H1 (cell line): ENCODE data around the gene CEMP1. TPM values are rescaled to one million over a fixed set of nuclear protein-coding genes. Genes with fewer than 3 reads are reported as not detected.

Experiments used
- CTCF ChIA-PET: fragments of 300-600 bp; sonication (Branson Sonifier 250); formaldehyde crosslinking; loops from one replicate; lab custom pipeline; 2021; ENCODE audit not compliant: partially characterized antibody; lab: Charles Lee
- POLR2A ChIA-PET: fragments of 300-600 bp; sonication (Branson Sonifier 250); formaldehyde crosslinking; loops from one replicate; lab custom pipeline; 2021; ENCODE audit warnings: inconsistent platforms; ENCODE audit not compliant: partially characterized antibody; lab: Charles Lee
- DNase-seq, 2 experiments: peaks; one replicate each; pipeline versions ENCODE4 v3.0.0 to v3.0.0-alpha.2; 2010 to 2022; ENCODE audit warnings: low spot score in 2 of 2, low read depth in 1 of 2, mixed read lengths in 1 of 2
- FAIRE-seq: peaks from 2 replicates; lab custom pipeline; 2011; peaks lifted over from hg19 to GRCh38; lab: Jason Lieb, UNC
- H2AFZ ChIP-seq: 2 replicates; pipeline ENCODE4 v1.8.1; 2012; ENCODE audit warnings: low read length, inconsistent platforms
- H2AK5ac ChIP-seq: 2 replicates; pipeline ENCODE4 v1.6.1; 2013; ENCODE audit warnings: low read depth, low read length
- H2BK120ac ChIP-seq: replicated peaks from 2 replicates; pipeline ENCODE3; 2013; ENCODE audit warnings: low read depth, low read length, inconsistent platforms
- H2BK12ac ChIP-seq: 2 replicates; pipeline ENCODE4 v1.6.1; 2013; ENCODE audit warnings: low read depth, low read length
- H2BK15ac ChIP-seq: 2 replicates; pipeline ENCODE4 v1.6.1; 2013; ENCODE audit warnings: low read length
- H2BK20ac ChIP-seq: 2 replicates; pipeline ENCODE4 v1.6.1; 2013; ENCODE audit warnings: low read length
- H2BK5ac ChIP-seq: 2 replicates; pipeline ENCODE4 v1.6.1; 2013; ENCODE audit warnings: low read depth, low read length
- H3K14ac ChIP-seq: 2 replicates; pipeline ENCODE4 v1.6.1; 2013; ENCODE audit warnings: inconsistent platforms; ENCODE audit not compliant: insufficient read length
- H3K18ac ChIP-seq: 2 replicates; pipeline ENCODE4 v1.6.1; 2013; ENCODE audit warnings: low read length; ENCODE audit errors: extremely low read depth
- H3K23ac ChIP-seq: 2 replicates; pipeline ENCODE4 v1.6.1; 2013; ENCODE audit warnings: inconsistent platforms; ENCODE audit not compliant: insufficient read length
- H3K23me2 ChIP-seq: 2 replicates; pipeline ENCODE4 v1.6.1; 2013; ENCODE audit warnings: low read depth, low read length
- H3K27ac ChIP-seq: 2 replicates; pipeline ENCODE4 v1.6.1; 2011; ENCODE audit warnings: low read depth, low read length, inconsistent platforms
- H3K27me3 ChIP-seq, 4 experiments: replicated peaks in 1 of 4; 1 replicate in 1 of 4; 2 replicates in 3 of 4; pipeline versions ENCODE4 v1.6.1 to v1.8.1; 2011 to 2013; ENCODE audit warnings: low read length in 3 of 4, mild to moderate bottlenecking in 3 of 4, inconsistent platforms in 2 of 4, mixed read lengths in 2 of 4, moderate library complexity in 1 of 4; ENCODE audit not compliant: control insufficient read depth in 3 of 4, insufficient read depth in 3 of 4; ENCODE audit errors: extremely low read depth in 1 of 4
- H3K36me3 ChIP-seq, 4 experiments: 2 replicates each; pipeline versions ENCODE4 v1.6.1 to v1.8.1; 2011 to 2013; ENCODE audit warnings: mild to moderate bottlenecking in 4 of 4, low read length in 3 of 4, moderate library complexity in 2 of 4, control low read depth in 1 of 4, inconsistent platforms in 1 of 4; ENCODE audit not compliant: insufficient read depth in 4 of 4, control insufficient read depth in 2 of 4
- H3K4ac ChIP-seq: replicated peaks from 2 replicates; pipeline ENCODE3; 2013; ENCODE audit warnings: low read length, low read depth, mixed read lengths, inconsistent platforms; ENCODE audit not compliant: insufficient read length
- H3K4me1 ChIP-seq, 4 experiments: replicated peaks in 1 of 4; 1 replicate in 1 of 4; 2 replicates in 3 of 4; pipeline versions ENCODE4 v1.6.1 to v1.8.1; 2011 to 2013; ENCODE audit warnings: low read length in 3 of 4, inconsistent platforms in 2 of 4, mixed read lengths in 1 of 4; ENCODE audit not compliant: insufficient read depth in 4 of 4, control insufficient read depth in 3 of 4
- H3K4me2 ChIP-seq, 2 experiments: 2 replicates each; pipeline versions ENCODE4 v1.6.1 to v1.8.1; 2011 to 2013; ENCODE audit warnings: low read depth in 2 of 2, low read length in 2 of 2, control low read depth in 1 of 2, inconsistent platforms in 1 of 2, mild to moderate bottlenecking in 1 of 2; ENCODE audit not compliant: insufficient read depth in 1 of 2
- H3K4me3 ChIP-seq, 4 experiments: fragments of 200-600, 300-600 bp in 1 of 4; sonication (generic), shearing (Covaris generic), sonication (Bioruptor Twin) in 1 of 4; 2 replicates each; pipeline versions ENCODE4 v1.5.1 to v1.8.1; 2011 to 2016; ENCODE audit warnings: low read length in 4 of 4, low read depth in 3 of 4, control low read depth in 2 of 4, inconsistent platforms in 2 of 4, mild to moderate bottlenecking in 2 of 4, mixed read lengths in 1 of 4, moderate library complexity in 1 of 4; ENCODE audit not compliant: insufficient read depth in 2 of 4; ENCODE audit errors: extremely low read depth in 1 of 4
- H3K56ac ChIP-seq: replicated peaks from 2 replicates; pipeline ENCODE3; 2013; ENCODE audit warnings: low read depth, mild to moderate bottlenecking, mixed read lengths, low read length, inconsistent platforms; ENCODE audit not compliant: insufficient read length
- H3K79me1 ChIP-seq: 2 replicates; pipeline ENCODE4 v1.6.1; 2013; ENCODE audit warnings: low read depth, low read length, control low read depth
- H3K79me2 ChIP-seq, 2 experiments: 2 replicates each; pipeline versions ENCODE4 v1.6.1 to v1.8.1; 2012 to 2013; ENCODE audit warnings: low read length in 2 of 2, mild to moderate bottlenecking in 2 of 2, inconsistent platforms in 1 of 2; ENCODE audit not compliant: insufficient read depth in 2 of 2, control insufficient read depth in 1 of 2
- H3K9ac ChIP-seq, 4 experiments: replicated peaks in 1 of 4; 1 replicate in 1 of 4; 2 replicates in 3 of 4; pipeline versions ENCODE4 v1.6.1 to v1.8.1; 2011 to 2013; ENCODE audit warnings: low read depth in 3 of 4, low read length in 3 of 4, control low read depth in 2 of 4, mild to moderate bottlenecking in 2 of 4, moderate library complexity in 2 of 4, inconsistent platforms in 1 of 4; ENCODE audit errors: extremely low read depth in 1 of 4
- H3K9me3 ChIP-seq, 2 experiments: 2 replicates each; pipeline versions ENCODE4 v1.6.1 to v1.8.1; 2012 to 2013; ENCODE audit warnings: mild to moderate bottlenecking in 2 of 2, moderate library complexity in 2 of 2, control low read depth in 1 of 2, inconsistent platforms in 1 of 2, low read depth in 1 of 2, low read length in 1 of 2, mixed read lengths in 1 of 2; ENCODE audit not compliant: insufficient read depth in 2 of 2
- H4K20me1 ChIP-seq, 2 experiments: replicated peaks in 1 of 2; 2 replicates each; pipeline versions ENCODE3 to v1.8.1; 2011 to 2013; ENCODE audit warnings: inconsistent platforms in 2 of 2, low read length in 2 of 2, mild to moderate bottlenecking in 1 of 2; ENCODE audit not compliant: insufficient read depth in 2 of 2, control insufficient read depth in 1 of 2
- H4K5ac ChIP-seq: 2 replicates; pipeline ENCODE4 v1.6.1; 2013; ENCODE audit warnings: low read length, low read depth, mixed read lengths, inconsistent platforms; ENCODE audit not compliant: insufficient read length
- H4K8ac ChIP-seq: 2 replicates; pipeline ENCODE4 v1.8.0; 2013; ENCODE audit warnings: mild to moderate bottlenecking, moderate library complexity, low read length, inconsistent platforms; ENCODE audit not compliant: insufficient read depth; ENCODE audit errors: extremely low read depth
- H4K91ac ChIP-seq: replicated peaks from 2 replicates; pipeline ENCODE3; 2013; ENCODE audit warnings: low read length, mixed read lengths, inconsistent platforms; ENCODE audit not compliant: insufficient read length
- ASH2L ChIP-seq: fragments of 200-600, 300-600 bp; sonication (generic); IDR thresholded peaks from one replicate; pipeline ENCODE4 v1.7.1; 2017; ENCODE audit warnings: low read length
- HDAC6 ChIP-seq: IDR thresholded peaks from one replicate; pipeline ENCODE4 v1.7.1; 2012; ENCODE audit warnings: low read depth, mild to moderate bottlenecking, inconsistent platforms, low read length, moderate library complexity
- TAF1 ChIP-seq: IDR thresholded peaks from 2 replicates; pipeline ENCODE4 v1.6.1; 2011; ENCODE audit warnings: mild to moderate bottlenecking, low read depth, low read length
- WGBS, 2 experiments: shearing (Covaris generic) in 1 of 2; methylation state at CpG; one replicate each; pipeline versions ENCODE4 v1.1.6 to v1.1.7; 2013 to 2015; ENCODE audit warnings: low lambda C conversion rate in 2 of 2, mixed read lengths in 2 of 2, inconsistent platforms in 1 of 2, low coverage in 1 of 2, missing lambda C conversion rate in 1 of 2; ENCODE audit not compliant: insufficient replicate concordance in 2 of 2, insufficient coverage in 1 of 2, insufficient read length in 1 of 2; ENCODE audit errors: extremely low coverage in 1 of 2, missing lambda C conversion rate in 1 of 2; 5-methylcytosine and 5-hydroxymethylcytosine counted together
- polyA plus RNA-seq, 7 experiments: library from polyadenylated mRNA; depleted of rRNA in 3 of 7; stranded (reverse) in 5 of 7; unstranded in 2 of 7; fragments of >200 nt in 5 of 7; fragments of 200-250 nt in 2 of 7; gene quantifications; 1 replicate in 5 of 7; 2 replicates in 1 of 7; 4 replicates in 1 of 7; pipeline versions ENCODE4 v1.2.1 to v1.2.3, GENCODE V29; 2011 to 2013; ENCODE audit warnings: missing spikeins in 2 of 7, mixed read lengths in 2 of 7
- total RNA-seq: library from RNA; stranded (reverse); fragmentation: NEBNext Ultra II Directional; extraction: Animal tissue kit (Norgen Biotek cat#: 25700); gene quantifications from 2 replicates; pipeline ENCODE4 v1.2.1, GENCODE V29; 2021

The CEMP1 gene
- total and polyA plus RNA-seq, 2 of the 8 experiments (the other 6 are each of a cell fraction or from before 2014, with no cell fraction given): not detected

- Histone ChIP-seq H3K4ac (no peak overlapping the region), H3K79me2 (no peaks in the 10 kb centered on the region), H3K79me1 (peaks cover 2% of the 10 kb centered on the region; the same call in 1 of the 2 replicates), H3K36me3 (no peaks in the 10 kb centered on the region), H3K18ac (no peak overlapping the region), H3K27me3 (peaks cover 0 to 3% (median 0%) of the 10 kb centered on the region in 4 experiments; a peak in 2 of 7 replicates), H2AFZ (no peak overlapping the region), H3K9ac (no peak overlapping the region), H3K4me1 (peaks cover 1 to 15% (median 13%) of the 10 kb centered on the region in 4 experiments), H4K8ac (no peak overlapping the region; the same call in 1 of the 2 replicates), H3K23me2 (no peaks in the 10 kb centered on the region; the same call in 1 of the 2 replicates), H3K56ac (no peak overlapping the region), H3K23ac (no peak overlapping the region), H3K9me3 (no peaks in the 10 kb centered on the region), H3K27ac (no peak overlapping the region), H2BK5ac (no peak overlapping the region), H3K4me3 (no peak overlapping the region), H3K14ac (no peak overlapping the region), H2BK20ac (no peak overlapping the region), H2BK120ac (no peak overlapping the region), H4K5ac (no peak overlapping the region), H4K91ac (no peak overlapping the region), H3K4me2 (no peak overlapping the region), H2AK5ac (no peak overlapping the region), H4K20me1 (no peaks in the 10 kb centered on the region), H2BK12ac (no peak overlapping the region), H2BK15ac (no peak overlapping the region)
- DNase-seq (no peak), FAIRE-seq (no peak)
- TF ChIP-seq ASH2L (no peak), TAF1 (no peak), HDAC6 (no peak)
- CTCF ChIA-PET: interaction anchor here (0.6 to 1.7 kb wide), 3 partner anchors 37 to 672 kb away, joined by 3 to 4 read pairs (median 3); partner anchors contain the start of gene NTN3
- POLR2A ChIA-PET: interaction anchor here (0.6 to 1.2 kb wide), 3 partner anchors 23 to 68 kb away, joined by 3 to 4 read pairs (median 3); partner anchors contain the start of gene CEMP1
- WGBS, 2 experiments: 80% methylated on average over 11 of the region's 11 CpGs; no CpG with 5 or more reads in 1 of the 2 experiments
Measured at GRCh38 chr16:2507665-2508064, 23.5 kb downstream of the CEMP1 start.
